Kasumi-1 (cell line): ENCODE data around the gene GHRH.
A peak's percentile ranks its signal among the peaks of the same experiment; 100 is the strongest.

ENCODE experiments used
- DNase-seq, 2 experiments: peaks; one replicate each; lab custom pipeline; 2025; lab: John Stamatoyannopoulos, UW

Gene GHRH

DNA sequence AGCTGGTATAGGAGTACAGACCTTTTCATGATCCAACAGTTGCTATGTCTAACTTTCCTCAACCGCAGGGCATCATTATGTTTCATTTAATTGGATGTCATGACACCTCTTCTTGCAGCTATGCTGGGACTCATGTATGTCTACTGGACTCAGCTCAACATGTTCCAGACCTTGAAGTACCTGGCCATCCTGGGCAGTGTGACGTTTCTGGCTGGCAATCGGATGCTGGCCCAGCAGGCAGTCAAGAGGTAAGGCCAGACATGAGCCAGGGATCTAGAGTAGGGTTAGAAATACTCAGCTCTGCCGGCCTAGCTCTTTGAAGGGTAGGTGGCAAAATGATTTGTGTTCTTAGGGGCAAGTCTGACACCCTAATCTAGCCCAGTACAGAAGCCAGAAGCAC, 25.2 kb downstream of the GHRH start:
- no peak for DNase-seq

GRCh38 chr20:37235065-37235464, 26.5 kb downstream of the GHRH start:
- no peak for DNase-seq

DNA sequence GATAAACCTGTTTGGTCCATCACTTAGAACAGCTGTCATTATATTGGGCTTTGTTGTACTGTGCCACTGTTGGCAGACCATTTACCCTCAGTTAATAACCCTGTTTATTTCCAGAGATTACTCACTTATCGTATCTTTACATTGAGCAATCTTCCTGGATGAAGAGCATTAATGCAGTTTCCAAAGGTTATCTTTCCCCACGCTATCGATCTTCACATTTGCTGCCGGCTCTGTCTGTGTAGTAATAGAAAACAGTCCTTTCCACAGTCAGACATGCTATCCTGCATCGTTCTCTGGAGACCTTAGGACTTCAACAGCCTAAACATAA, 27.4 kb downstream of the GHRH start:
- no peak for DNase-seq

- DNase-seq, result no peak
Observed at GRCh38 chr20:37233548-37234253, 27.9 kb downstream of the GHRH start.

GRCh38 chr20:37231947-37232630, 29.5 kb downstream of the GHRH start:
- DNase-seq, result no peak

DNA sequence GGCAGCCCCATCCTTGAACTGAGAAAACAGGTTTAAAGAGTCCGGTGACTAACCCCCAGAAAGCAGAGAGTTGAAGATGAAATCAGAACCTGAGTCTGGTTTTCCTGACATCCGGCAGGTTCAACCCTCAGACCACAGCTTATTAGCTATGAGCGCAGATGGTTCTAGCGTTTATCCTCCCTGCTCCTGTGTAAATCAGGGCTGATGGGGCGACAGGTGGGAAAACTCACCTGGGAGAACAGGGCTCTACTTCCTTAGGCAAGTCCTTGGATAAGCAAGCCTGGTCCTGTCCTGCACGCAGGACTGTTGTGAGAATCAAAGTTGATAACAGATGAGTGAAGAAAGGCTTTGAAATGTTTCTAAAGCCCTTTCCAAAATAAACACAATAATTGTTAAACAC, 31.4 kb downstream of the GHRH start:
- DNase-seq, result no peak

DNA sequence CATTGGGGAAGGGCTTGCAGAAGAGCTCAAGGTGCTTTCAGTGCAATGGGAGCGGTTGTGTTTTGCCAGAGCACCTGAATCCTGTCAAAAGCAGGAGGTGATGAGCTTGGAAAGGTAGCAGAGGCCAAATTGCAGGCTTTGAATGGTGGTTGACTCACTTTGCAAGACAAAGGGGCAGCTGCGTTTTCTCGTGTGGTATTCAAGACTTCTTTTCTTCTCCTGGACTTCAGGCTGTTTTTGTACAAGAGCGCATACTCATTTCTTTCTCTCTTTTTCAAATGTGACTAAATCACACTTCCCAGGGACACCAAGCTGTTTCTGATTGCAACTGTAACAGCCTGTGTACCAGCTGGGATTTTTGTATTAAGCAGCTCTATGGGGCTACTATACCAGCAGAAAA, 32.3 kb downstream of the GHRH start:
- no peak for DNase-seq

DNA sequence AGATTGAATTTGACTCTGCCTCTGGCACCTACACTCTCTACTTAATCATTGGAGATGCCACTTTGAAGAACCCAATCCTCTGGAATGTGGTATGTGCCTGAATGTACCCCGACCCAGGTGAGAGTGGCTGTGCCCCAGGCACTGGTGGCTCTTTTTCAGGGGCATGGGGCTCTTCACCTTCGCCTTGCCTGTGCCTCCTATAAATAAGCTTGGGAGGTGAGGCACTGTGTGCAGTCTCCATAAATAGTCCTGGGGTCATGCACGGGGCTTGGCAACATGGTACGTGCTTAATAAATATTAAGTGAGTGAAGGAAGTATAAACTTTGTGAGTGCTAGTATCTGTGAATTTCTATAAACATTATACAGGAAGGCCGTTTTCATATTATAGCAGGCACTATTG, 33.0 kb downstream of the GHRH start:
- no peak for DNase-seq

DNA sequence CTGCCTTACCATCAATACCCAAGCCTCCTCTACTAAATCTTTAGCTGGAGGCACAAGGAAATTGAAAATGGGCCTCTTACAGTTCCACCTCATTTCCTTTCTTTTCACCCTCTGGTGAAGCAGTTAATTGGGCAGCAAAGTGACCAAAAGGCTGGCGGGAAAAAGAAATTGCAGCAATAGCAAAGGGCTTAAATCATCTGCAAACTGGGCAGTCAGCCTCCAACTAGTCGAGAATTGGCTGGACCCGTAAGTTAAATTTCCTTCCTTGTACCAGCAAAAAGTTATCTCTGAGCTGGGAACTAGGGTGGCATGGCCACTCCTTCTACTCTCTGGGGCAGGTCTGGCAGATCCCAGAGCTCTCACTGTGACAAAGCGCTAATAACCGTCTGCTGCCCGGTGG, 33.5 kb downstream of the GHRH start:
- DNase-seq, result no peak

- no peak for DNase-seq
Observed at GRCh38 chr20:37226889-37227288, 34.7 kb downstream of the GHRH start.

- no peak for DNase-seq
Observed at GRCh38 chr20:37225146-37225545, 36.5 kb downstream of the GHRH start.

DNA sequence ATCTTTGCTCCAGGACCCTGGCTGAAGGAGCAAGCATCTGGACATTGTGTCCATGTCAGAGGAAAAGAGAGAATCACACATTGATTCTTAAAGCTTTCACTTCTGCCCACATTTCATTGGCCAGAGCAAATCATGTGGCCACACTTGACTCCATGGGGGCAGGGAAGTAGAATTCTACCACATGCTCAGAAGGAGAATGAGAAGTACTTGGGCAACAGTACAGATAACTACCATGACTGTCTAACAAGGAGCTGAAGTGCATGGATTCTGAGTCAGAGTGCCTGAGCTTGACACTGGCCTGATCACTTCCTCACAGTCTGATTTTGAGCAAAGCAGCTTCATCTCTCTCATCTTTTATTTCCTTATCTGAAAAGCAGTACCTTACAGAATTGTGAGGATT, 38.6 kb downstream of the GHRH start:
- DNase-seq, result peak; percentile 52 to 68

GRCh38 chr20:37222086-37222485, 39.5 kb downstream of the GHRH start:
- DNase-seq, result no peak

DNA sequence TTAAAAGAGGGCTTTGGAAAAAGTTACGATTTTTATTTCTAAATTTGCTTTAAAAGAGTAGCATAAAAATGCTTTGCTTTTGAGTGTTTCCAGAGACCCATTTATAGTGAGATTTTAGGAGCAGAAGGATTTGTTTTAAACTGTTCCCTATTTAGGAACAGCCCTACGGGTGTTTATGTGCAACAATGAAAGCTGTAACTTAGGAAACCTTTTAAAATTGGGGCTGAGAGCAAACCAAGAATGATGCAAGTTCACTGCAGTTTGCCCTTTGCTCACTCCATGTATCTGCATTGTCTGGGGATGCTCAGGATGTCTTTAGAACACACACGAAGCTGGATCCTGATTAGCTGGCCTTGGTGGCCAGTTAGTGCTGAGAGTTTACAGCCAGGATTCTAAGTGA, 40.9 kb downstream of the GHRH start:
- no peak for DNase-seq

DNA sequence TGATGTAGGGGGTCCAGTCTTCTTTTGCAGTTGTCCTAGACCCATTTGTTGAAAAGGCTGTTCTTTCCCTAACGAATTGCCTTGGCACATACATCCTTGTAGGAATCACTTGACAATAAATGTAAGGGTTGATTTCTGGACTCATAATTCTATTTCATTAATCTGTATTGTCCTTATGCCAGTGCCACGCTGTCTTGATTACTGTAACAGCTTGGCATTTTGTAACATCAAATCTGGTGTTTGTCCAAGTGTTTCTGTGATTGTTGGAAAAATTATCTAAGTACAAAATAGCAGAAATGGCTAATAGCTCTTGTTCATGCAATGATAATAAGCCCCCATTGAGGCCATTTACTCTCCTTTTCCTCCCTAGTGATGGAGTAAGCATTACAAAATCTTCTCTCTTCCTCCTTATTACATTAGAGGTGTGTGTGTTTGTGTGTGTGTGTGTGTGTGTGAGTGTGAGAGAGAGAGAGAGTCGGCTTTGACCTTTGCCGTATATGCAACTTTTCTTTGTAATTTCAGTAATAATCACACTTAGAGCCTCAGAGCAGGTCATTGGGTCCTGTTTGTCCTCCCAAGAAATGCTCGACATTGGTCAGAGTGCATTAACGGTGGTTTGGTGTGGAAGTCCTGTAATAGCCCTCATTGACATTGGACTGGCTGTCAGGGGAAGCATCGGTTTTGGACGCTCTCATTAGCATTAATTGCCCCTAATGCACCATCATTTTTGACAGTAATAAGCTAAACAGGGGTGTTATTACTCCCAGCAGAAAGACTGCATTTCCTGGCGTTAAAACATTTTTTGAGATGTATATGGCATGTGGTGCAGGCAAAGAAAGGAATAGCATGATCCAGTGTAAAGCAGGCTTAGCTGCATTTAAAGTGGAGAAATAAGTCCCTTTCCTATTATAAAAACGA, 41.6 kb downstream of the GHRH start:
- no peak for DNase-seq

- no peak for DNase-seq
Observed at GRCh38 chr20:37218976-37219375, 42.6 kb downstream of the GHRH start.

DNA sequence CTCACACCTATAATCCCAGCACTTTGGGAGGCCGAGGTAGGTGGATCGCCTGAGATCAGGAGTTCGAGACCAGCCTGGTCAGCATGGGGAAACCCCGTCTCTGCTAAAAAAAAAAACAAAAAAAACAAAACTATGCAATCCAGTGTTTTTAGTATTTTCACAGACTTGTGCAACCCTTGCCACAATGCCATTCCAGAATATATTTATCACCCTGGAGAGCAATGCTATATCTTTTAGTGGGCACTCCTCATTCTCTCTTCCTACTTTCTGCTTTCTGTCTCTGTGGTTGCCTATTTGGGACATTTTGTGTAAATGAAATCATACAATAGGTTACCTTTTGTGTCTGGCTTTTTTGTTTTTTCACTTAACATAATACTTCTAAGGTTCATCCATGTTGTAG, 43.2 kb downstream of the GHRH start:
- DNase-seq, result no peak

DNA sequence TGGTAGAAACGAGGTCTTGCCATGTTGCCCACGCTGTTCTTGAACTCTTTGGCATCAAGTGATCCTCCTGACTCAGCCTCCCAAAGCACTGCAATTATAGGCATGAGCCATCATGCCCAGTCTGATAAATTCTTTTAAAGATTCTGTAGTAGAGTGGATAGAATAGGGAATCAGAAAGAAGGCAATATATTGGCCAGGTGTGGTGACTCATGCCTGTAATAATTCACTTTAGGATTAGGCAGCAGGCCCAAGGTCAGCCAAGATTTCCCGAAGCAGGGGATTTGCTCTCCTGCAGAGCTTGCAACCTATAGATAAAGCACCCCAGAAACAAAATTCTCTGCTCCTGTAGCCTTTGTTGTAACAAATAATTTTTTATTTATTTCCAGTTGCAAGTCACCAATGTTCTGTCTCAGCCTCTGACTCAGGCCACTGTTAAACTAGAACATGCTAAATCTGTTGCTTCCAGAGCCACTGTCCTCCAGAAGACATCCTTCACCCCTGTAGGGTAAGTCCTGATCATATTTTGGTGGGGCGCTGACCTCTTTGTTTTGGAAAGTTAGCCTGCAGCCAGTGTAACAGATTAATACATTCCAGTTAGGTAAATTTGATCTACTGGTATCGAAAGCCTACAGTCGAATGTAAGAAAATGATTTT, 51.8 kb downstream of the GHRH start:
- DNase-seq, result no peak

DNA sequence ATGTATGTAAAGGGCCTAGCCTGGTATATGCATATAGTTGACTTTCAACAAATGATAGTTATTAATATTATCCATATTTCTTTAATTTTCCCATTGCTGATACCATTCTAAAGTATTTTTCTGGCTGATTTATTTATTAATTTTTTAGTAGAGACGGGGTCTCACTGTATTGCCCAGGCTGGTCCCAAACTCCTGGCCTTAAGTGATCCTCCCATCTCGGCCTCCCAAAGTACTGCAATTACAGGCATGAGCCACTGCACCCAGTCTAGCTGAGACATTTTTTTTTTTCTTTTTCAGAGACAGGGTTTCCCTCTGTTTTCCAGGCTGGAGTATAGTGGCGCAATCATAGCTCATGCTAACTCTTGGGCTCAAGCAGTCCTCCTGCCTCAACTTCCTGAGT, 52.4 kb downstream of the GHRH start:
- no peak for DNase-seq

GRCh38 chr20:37207171-37207570, 54.4 kb downstream of the GHRH start:
- DNase-seq, result no peak

GRCh38 chr20:37205794-37206193, 55.8 kb downstream of the GHRH start:
- DNase-seq, result no peak

DNA sequence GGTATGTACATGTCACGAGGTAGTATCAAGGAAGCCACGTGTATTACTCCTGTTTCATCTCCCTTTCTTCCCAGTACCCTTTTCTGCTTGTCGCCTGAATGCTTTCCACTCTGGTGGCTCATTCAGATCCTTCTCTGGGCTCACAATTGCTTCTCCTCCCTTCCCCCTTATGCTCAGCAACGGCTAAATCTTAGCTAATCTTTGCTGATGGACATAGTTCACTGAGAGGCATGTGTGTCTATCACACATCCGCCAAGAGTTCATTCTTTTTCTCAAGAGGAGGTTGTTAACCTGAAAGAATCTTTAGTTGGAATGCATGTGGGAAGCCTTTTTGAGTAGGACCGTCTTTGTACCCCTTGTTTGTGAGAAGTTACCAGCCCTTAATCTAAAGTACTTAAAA, 56.5 kb downstream of the GHRH start:
- no peak for DNase-seq

- no peak for DNase-seq
Observed at GRCh38 chr20:37204056-37204455, 57.6 kb downstream of the GHRH start.
